ENCODE data around the gene ARVCF. TPM values are rescaled to one million over a fixed set of nuclear protein-coding genes. Genes with fewer than 3 reads are reported as not detected.

The ARVCF gene
- polyA plus RNA-seq, 1 of the 3 experiments (the other 2 are of a cell fraction), result 27.4 TPM

DNA sequence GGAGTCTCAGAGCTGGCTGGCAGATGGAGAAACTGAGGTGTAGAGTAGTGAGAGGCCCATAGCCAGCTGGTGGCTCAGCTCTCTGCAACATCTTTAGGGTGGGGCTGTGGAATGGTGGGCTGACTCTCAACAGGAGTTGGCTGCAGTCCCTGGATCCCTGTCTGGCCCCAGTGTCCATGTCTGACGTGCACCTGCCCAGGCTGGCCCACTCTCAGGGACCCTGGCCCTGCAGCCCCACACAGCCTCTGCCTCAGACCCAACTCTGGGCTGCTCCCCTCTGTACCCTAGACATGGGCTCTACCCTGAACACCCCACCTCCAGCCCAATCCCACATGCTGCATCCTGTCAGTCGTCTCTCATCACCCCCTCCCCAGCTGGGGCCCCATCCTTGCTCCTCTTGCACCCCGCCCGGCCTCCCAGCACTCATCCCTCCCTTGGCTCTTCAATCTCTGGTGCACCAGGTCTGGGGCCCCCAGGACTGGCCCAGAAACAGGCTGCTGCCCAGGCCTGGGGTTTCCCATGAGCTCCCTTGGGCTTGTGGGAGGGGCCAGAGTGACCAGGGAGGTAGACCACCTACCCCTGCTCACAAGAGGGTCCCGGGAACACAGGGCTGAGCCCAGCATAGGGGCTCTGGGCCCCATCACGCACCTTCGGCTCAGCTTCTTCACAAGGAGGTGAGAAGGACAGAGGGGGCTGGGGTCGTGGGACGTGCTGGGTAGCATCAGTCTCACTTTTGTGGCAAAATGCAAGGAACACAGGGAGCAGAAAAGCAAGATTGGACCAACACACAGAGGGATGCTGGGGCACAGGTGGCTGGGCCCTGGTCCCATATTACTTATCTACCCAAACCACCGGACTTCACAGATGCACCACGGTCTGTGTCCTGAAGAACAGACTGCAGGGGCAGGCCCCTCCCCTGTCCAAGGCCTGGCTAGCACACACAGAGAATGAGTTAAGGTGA, 31.5 kb downstream of the ARVCF start (continued):
- TF ChIP-seq, protein P1, sequence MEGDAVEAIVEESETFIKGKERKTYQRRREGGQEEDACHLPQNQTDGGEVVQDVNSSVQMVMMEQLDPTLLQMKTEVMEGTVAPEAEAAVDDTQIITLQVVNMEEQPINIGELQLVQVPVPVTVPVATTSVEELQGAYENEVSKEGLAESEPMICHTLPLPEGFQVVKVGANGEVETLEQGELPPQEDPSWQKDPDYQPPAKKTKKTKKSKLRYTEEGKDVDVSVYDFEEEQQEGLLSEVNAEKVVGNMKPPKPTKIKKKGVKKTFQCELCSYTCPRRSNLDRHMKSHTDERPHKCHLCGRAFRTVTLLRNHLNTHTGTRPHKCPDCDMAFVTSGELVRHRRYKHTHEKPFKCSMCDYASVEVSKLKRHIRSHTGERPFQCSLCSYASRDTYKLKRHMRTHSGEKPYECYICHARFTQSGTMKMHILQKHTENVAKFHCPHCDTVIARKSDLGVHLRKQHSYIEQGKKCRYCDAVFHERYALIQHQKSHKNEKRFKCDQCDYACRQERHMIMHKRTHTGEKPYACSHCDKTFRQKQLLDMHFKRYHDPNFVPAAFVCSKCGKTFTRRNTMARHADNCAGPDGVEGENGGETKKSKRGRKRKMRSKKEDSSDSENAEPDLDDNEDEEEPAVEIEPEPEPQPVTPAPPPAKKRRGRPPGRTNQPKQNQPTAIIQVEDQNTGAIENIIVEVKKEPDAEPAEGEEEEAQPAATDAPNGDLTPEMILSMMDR (IDR thresholded peaks at IDR 0.05), result no peak
- TF ChIP-seq EZH2phosphoT487 (IDR thresholded peaks at IDR 0.05; ENCODE audit: borderline replicate concordance, low read depth) (no peak), JUND (IDR thresholded peaks at IDR 0.05) (no peak), USF1 (IDR thresholded peaks at IDR 0.05; ENCODE audit: borderline replicate concordance, low read depth) (no peak), RCOR1 (IDR thresholded peaks at IDR 0.05; ENCODE audit: low read length) (no peak)

DNA sequence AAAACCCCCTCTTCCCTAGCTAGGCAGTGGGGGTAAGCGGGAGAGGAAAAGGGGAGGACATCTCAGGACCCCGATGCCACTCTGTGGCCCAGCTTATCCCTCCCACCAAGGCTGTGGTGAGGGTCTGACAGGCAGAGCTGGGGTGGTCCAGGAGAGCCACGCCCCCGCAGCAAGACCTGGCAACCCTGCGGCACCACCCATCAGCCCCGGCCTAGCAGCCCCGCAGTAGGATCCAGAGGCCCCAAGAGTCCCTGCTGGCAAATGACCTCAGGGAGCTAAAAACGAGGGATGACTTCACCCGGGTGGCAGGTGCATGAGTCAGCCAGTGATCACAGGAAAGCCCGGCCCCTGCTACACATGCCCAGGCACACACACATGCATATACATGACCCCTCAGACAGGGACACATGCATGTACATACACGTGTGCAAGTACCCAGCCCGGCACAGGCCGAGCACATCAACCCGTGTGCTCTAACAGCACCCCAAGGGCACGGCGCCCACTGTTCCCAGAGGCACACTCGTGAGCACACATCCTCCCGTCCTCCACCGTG, 32.3 kb downstream of the ARVCF start:
- no peak overlapping the region for H3K4me3 ChIP-seq (ENCODE audit: low read depth in 2 of 2, low read length in 1 of 2)
- TF ChIP-seq FOSL2 (IDR thresholded peaks at IDR 0.05; ENCODE audit: borderline replicate concordance, low read depth), result peak; percentile 83
- no peak for TF ChIP-seq RAD21 (IDR thresholded peaks at IDR 0.05; ENCODE audit: low read length)
- TF ChIP-seq MEF2A (IDR thresholded peaks at IDR 0.05; ENCODE audit: borderline replicate concordance, low read depth), result peak; percentile 99
- H3K9ac ChIP-seq, result peak overlapping the region; percentile 62
- H3K4me1 ChIP-seq (ENCODE audit: control insufficient read depth in 1 of 2, insufficient read depth in 2 of 2, low read depth in 1 of 2, low read length in 1 of 2), result peaks cover 17 to 47% of the 10 kb centered on the region in 2 experiments; a peak in 3 of 4 replicates
- ChIA-PET CTCF (interaction anchor here (0.7 to 16.4 kb wide), 7 partner anchors 9 to 28 kb away, joined by 3 to 224 read pairs (median 6); no protein-coding TSS in a partner anchor), POLR2A (interaction anchor here (1.1 to 1.7 kb wide), 2 partner anchors 12 to 26 kb away, joined by 3 to 5 read pairs; no protein-coding TSS in a partner anchor)
- WGBS (ENCODE audit: low lambda C conversion rate), result 57% methylated on average over 19 of the region's 19 CpGs
- no peaks in the 10 kb centered on the region for H3K9me2 ChIP-seq
- peak overlapping the region; percentile 100 for H3K4me2 ChIP-seq
- H3K27me3 ChIP-seq (ENCODE audit: insufficient read depth), result no peaks in the 10 kb centered on the region
- H4K20me1 ChIP-seq (ENCODE audit: insufficient read depth), result peaks cover 20% of the 10 kb centered on the region
- H2AFZ ChIP-seq (ENCODE audit: low read depth), result no peak overlapping the region
- H3K27ac ChIP-seq (ENCODE audit: low read depth in 2 of 2, low read length in 1 of 2), result peak overlapping the region; percentile 34 to 40; a peak in 2 of 4 replicates
- H3F3A ChIP-seq (replicated peaks; ENCODE audit: insufficient read depth), result no peaks in the 10 kb centered on the region
- no peak for DNase-seq
- H3K9me3 ChIP-seq, result no peaks in the 10 kb centered on the region
- H3K36me3 ChIP-seq (replicated peaks in 1 of 2; ENCODE audit: control insufficient read depth in 1 of 2, insufficient read depth in 2 of 2, low read length in 1 of 2), result peaks cover 0 to 22% of the 10 kb centered on the region in 2 experiments
- peaks cover 14% of the 10 kb centered on the region; the same call in 1 of the 2 replicates for H3K79me2 ChIP-seq (ENCODE audit: insufficient read depth)

DNA sequence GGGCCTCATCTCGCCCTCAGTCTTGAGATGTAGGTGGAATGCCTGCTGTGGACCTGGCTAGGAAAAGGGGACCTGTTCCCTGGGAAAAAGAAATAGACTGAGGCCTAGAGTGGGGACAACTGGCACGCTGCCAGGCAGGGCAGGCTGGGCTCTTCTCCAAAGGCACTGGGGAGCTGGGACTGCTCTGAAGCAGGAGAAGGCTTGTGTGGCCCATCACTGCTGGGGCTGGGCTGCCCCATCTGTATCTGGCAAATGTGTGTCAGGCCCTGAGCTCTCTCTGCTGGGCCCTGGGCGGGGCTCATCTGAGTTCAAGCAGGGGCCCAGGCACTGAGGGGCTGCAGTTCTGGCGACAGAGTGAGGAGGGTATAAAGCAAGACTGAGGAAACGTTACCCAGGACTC, 32.9 kb downstream of the ARVCF start:
- CTCF ChIA-PET, result interaction anchor here (0.7 to 16.4 kb wide), 5 partner anchors 10 to 28 kb away, joined by 3 to 224 read pairs (median 6); no protein-coding TSS in a partner anchor

More for the DNA sequence above, 32.9 kb downstream of the ARVCF start:
- Histone ChIP-seq H3K79me2 (ENCODE audit: insufficient read depth) (peaks cover 14% of the 10 kb centered on the region; the same call in 1 of the 2 replicates), H3K36me3 (replicated peaks in 1 of 2; ENCODE audit: control insufficient read depth in 1 of 2, insufficient read depth in 2 of 2, low read length in 1 of 2) (peaks cover 0 to 27% of the 10 kb centered on the region in 2 experiments), H3F3A (replicated peaks; ENCODE audit: insufficient read depth) (no peaks in the 10 kb centered on the region), H3K27ac (ENCODE audit: low read depth in 2 of 2, low read length in 1 of 2) (peak overlapping the region; percentile 34 to 40; a peak in 2 of 4 replicates), H3K9me3 (no peaks in the 10 kb centered on the region), H4K20me1 (ENCODE audit: insufficient read depth) (peaks cover 20% of the 10 kb centered on the region), H3K4me1 (ENCODE audit: control insufficient read depth in 1 of 2, insufficient read depth in 2 of 2, low read depth in 1 of 2, low read length in 1 of 2) (peaks cover 17 to 43% of the 10 kb centered on the region in 2 experiments; a peak in 3 of 4 replicates), H3K4me2 (peak overlapping the region; percentile 100), H2AFZ (ENCODE audit: low read depth) (no peak overlapping the region), H3K4me3 (ENCODE audit: low read depth in 2 of 2, low read length in 1 of 2) (no peak overlapping the region), H3K9me2 (no peaks in the 10 kb centered on the region), H3K27me3 (ENCODE audit: insufficient read depth) (no peaks in the 10 kb centered on the region), H3K9ac (peak overlapping the region; percentile 62)
- no peak for DNase-seq
- TF ChIP-seq NFIC (IDR thresholded peaks at IDR 0.05; ENCODE audit: borderline replicate concordance), result peak; percentile 65
- TF ChIP-seq GATA2 (CRISPR knock-in tag; IDR thresholded peaks at IDR 0.05), result no peak
- POLR2A ChIA-PET, result interaction anchor here (1.1 to 1.7 kb wide), 3 partner anchors 12 to 30 kb away, joined by 3 to 5 read pairs (median 5); no protein-coding TSS in a partner anchor
- 46% methylated on average over 3 of the region's 5 CpGs for WGBS (ENCODE audit: low lambda C conversion rate)

Measured in SK-N-SH (cell line).